HepG2 (cell line): ENCODE results near the gene ARL6IP4. TPM values are rescaled to one million over a fixed set of nuclear protein-coding genes. Genes with fewer than 3 reads are reported as not detected.

ENCODE experiments used
- ARNT2 ChIP-seq: sonication (generic); formaldehyde crosslinking; IDR thresholded peaks from 2 replicates; pipeline ENCODE4 v1.8.0; 2022; ENCODE audit warnings: mild to moderate bottlenecking, low read depth, missing genetic modification reagents, moderate library complexity
- CCAR2 ChIP-seq: fragments of 200-400 bp; formaldehyde crosslinking; optimal IDR thresholded peaks from 2 replicates; pipeline ENCODE3; 2018; ENCODE audit warnings: low read depth, mild to moderate bottlenecking, low read length, moderate library complexity
- MIER3 ChIP-seq: IDR thresholded peaks from 2 replicates; pipeline ENCODE4 v1.6.1; 2016; ENCODE audit warnings: missing compliant biosample characterization, borderline replicate concordance
- PLSCR1 ChIP-seq: sonication (generic); formaldehyde crosslinking; IDR thresholded peaks from 2 replicates; pipeline ENCODE4 v1.5.0; 2020; ENCODE audit warnings: missing genetic modification reagents, mild to moderate bottlenecking, borderline replicate concordance
- SNAPC5 ChIP-seq: sonication (generic); formaldehyde crosslinking; IDR thresholded peaks from 2 replicates; pipeline ENCODE4 v1.8.1; 2023; ENCODE audit warnings: mild to moderate bottlenecking, missing genetic modification reagents, borderline replicate concordance
- SRSF9 ChIP-seq: fragments of 200-400 bp; formaldehyde crosslinking; IDR thresholded peaks from 2 replicates; pipeline ENCODE4 v1.6.1; 2018; ENCODE audit warnings: borderline replicate concordance, mild to moderate bottlenecking, low read depth, low read length; ENCODE audit not compliant: insufficient read depth, poor library complexity, severe bottlenecking
- SSRP1 ChIP-seq: IDR thresholded peaks from 2 replicates; pipeline ENCODE4 v1.6.1; 2016; ENCODE audit warnings: control low read depth
- ZFP36L2 ChIP-seq: sonication (generic); formaldehyde crosslinking; IDR thresholded peaks from 2 replicates; pipeline ENCODE4 v1.4.0; 2020; ENCODE audit warnings: missing genetic modification reagents
- ZNF317 ChIP-seq: sonication (generic); formaldehyde crosslinking; IDR thresholded peaks from 2 replicates; pipeline ENCODE4 v1.5.0; 2020; ENCODE audit warnings: mild to moderate bottlenecking, missing genetic modification reagents
- ZNF446 ChIP-seq: sonication (generic); formaldehyde crosslinking; IDR thresholded peaks from 2 replicates; pipeline ENCODE4 v1.5.0; 2020; ENCODE audit warnings: mild to moderate bottlenecking, missing genetic modification reagents
- ZNF460 ChIP-seq: sonication (generic); formaldehyde crosslinking; IDR thresholded peaks from 2 replicates; pipeline ENCODE4 v1.5.1; 2020; ENCODE audit warnings: missing genetic modification reagents, mild to moderate bottlenecking, borderline replicate concordance
- ZNF598 ChIP-seq: sonication (generic); formaldehyde crosslinking; IDR thresholded peaks from 2 replicates; pipeline ENCODE4 v1.5.1; 2020; ENCODE audit warnings: mild to moderate bottlenecking, missing genetic modification reagents, borderline replicate concordance
- ZNF616 ChIP-seq: sonication (generic); formaldehyde crosslinking; IDR thresholded peaks from 2 replicates; pipeline ENCODE4 v1.5.0; 2020; ENCODE audit warnings: low read depth, mild to moderate bottlenecking, missing genetic modification reagents
- ZNF768 ChIP-seq: sonication (generic); formaldehyde crosslinking; IDR thresholded peaks from 2 replicates; pipeline ENCODE4 v1.4.0; 2020; ENCODE audit warnings: missing genetic modification reagents
- polyA plus RNA-seq, 8 experiments: library from polyadenylated mRNA; depleted of rRNA in 3 of 8; stranded (reverse) in 7 of 8; unstranded in 1 of 8; fragments of >200 nt; fragmentation: Illumina TruSeq in 4 of 8; extraction: Trizol in 4 of 8; gene quantifications; 2 replicates each; pipeline versions ENCODE4 v1.2.1 to v1.2.3, GENCODE V29; 2011 to 2016; ENCODE audit warnings: low read depth in 4 of 8, missing spikeins in 1 of 8, mixed read lengths in 1 of 8; ENCODE audit not compliant: insufficient read depth in 1 of 8
- total RNA-seq, 5 experiments: library from RNA; depleted of rRNA; stranded (reverse); fragments of >200 nt; fragmentation: Illumina TruSeq; extraction: Trizol; gene quantifications; 2 replicates each; pipeline ENCODE4 v1.2.3, GENCODE V29; 2016; ENCODE audit warnings: low read depth in 1 of 5
- TF ChIP-seq, protein P1 (sequence below): sonication (generic); formaldehyde crosslinking; IDR thresholded peaks from 2 replicates; pipeline ENCODE4 v1.8.1; 2023; ENCODE audit warnings: mild to moderate bottlenecking, missing genetic modification reagents

ARL6IP4 gene
- total and polyA plus RNA-seq, 2 of the 13 experiments (the other 11 are each of a cell fraction or from before 2014, with no cell fraction given) = 155 to 220 TPM

DNA sequence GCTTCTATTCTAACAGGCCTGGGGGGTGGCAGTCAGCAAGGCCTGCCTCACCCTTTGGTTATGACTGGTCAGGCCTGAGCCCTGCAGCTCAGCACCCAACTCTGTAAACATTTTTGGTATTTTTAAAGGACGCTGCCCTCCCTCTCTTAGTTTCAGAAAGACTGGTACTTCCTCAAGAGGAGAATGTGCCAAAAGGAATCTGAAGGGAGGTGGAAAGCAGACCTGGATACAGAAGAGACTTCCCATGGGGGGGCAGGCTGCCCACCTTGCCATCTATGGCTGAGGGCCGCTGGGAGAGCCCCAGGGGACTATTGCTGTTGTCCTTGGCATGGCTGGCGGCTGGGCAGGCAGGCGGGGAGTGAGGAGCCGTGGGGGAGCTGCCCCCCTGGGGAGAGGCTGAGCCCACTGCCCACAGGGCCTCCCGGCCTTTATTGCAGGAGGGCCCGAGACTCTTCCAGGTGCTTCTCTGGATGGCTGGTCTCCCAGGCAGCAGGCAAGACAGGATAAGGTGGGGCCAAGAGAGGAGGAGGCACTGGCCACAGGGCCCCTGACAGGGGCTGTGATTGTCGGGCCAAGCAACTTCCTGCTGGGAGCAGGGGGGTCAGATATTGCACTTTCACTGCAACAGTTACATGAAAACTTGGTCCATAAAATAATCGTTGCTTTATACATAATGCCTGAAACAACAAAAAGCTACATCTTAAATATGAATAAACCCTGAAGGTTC, 3.5 kb downstream of the ARL6IP4 start (continued):
- TF ChIP-seq SRSF9 (no peak), ZFP36L2 (CRISPR knock-in tag) (no peak), ZNF446 (CRISPR knock-in tag) (0 out of 2 replicates have a peak, but pooled peaks have one; percentile 45), SSRP1 (no peak), SNAPC5 (no peak), CCAR2 (no peak), ZNF616 (CRISPR knock-in tag) (no peak), ZNF460 (CRISPR knock-in tag) (no peak), ZNF317 (CRISPR knock-in tag) (no peak), ARNT2 (no peak), ZNF598 (CRISPR knock-in tag) (0 out of 2 replicates have a peak, but pooled peaks have one; percentile 8), MIER3 (CRISPR knock-in tag) (no peak), PLSCR1 (CRISPR knock-in tag) (no peak), ZNF768 (CRISPR knock-in tag) (0 out of 2 replicates have a peak, but pooled peaks have one; percentile 26)
- TF ChIP-seq, protein P1, sequence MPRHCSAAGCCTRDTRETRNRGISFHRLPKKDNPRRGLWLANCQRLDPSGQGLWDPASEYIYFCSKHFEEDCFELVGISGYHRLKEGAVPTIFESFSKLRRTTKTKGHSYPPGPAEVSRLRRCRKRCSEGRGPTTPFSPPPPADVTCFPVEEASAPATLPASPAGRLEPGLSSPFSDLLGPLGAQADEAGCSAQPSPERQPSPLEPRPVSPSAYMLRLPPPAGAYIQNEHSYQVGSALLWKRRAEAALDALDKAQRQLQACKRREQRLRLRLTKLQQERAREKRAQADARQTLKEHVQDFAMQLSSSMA (CRISPR knock-in tag) = no peak
- TF ChIP-seq, all 625 proteins: peak for 19
